ENCODE results near the gene ANKRD13D.

Gene ANKRD13D

DNA sequence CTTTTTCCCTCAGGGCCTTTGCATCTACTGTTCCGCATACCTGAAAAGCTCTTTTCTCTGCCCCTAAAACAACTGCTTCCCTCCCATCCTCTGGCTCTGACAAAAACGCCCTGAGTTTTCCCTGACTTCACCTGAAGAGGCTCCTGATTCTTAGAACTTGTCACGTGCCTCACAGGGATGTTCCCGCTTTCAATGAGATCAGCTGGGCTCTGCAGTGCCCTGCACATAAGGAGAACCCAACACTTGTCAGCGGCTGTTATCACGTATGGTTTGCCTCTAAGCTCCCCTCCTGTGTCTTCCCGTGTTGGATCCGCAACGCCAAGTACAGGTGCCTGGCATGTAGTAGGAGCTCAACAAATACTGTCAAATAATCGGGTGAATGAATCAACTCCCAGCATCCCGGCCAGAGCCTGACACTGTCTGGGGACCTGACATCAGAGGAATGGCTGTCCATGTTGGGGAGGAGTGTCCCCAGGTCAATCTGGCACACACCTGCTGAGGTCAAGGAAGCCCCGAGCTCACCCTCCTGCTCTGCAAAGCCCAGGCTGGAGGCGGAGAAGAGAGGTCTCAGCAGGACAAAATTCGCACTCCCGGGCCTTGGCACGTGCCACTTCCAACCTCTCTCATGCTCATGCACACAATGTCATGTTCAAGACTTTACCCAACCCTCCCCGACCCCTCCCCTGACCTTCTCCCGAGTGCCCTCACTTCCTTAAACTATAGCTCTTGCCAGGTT lies 27.0 kb upstream of the ANKRD13D start:
- peak overlapping the region; percentile 22 for H3K4me3 ChIP-seq (ENCODE audit: low read depth, low read length, poor library complexity, severe bottlenecking)
- no peaks in the 10 kb centered on the region for H3K27me3 ChIP-seq (ENCODE audit: insufficient read depth, low read length)
- no peaks in the 10 kb centered on the region for H3K9me2 ChIP-seq (ENCODE audit: low read depth, low read length)
- H3F3A ChIP-seq (ENCODE audit: insufficient read depth, low read length) = no peaks in the 10 kb centered on the region
- no peak overlapping the region for H2AFZ ChIP-seq (ENCODE audit: low read length)
- H3K9ac ChIP-seq (ENCODE audit: low read length) = no peak overlapping the region
- no peaks in the 10 kb centered on the region for H3K9me3 ChIP-seq (ENCODE audit: low read length)
- TF ChIP-seq, protein P1, sequence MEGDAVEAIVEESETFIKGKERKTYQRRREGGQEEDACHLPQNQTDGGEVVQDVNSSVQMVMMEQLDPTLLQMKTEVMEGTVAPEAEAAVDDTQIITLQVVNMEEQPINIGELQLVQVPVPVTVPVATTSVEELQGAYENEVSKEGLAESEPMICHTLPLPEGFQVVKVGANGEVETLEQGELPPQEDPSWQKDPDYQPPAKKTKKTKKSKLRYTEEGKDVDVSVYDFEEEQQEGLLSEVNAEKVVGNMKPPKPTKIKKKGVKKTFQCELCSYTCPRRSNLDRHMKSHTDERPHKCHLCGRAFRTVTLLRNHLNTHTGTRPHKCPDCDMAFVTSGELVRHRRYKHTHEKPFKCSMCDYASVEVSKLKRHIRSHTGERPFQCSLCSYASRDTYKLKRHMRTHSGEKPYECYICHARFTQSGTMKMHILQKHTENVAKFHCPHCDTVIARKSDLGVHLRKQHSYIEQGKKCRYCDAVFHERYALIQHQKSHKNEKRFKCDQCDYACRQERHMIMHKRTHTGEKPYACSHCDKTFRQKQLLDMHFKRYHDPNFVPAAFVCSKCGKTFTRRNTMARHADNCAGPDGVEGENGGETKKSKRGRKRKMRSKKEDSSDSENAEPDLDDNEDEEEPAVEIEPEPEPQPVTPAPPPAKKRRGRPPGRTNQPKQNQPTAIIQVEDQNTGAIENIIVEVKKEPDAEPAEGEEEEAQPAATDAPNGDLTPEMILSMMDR (IDR thresholded peaks at IDR 0.05; ENCODE audit: low read length) = no peak
- TF ChIP-seq EZH2 (IDR thresholded peaks at IDR 0.05; ENCODE audit: borderline replicate concordance, low read length) = no peak
- peaks cover 19% of the 10 kb centered on the region for H3K4me1 ChIP-seq (ENCODE audit: insufficient read depth, low read length, severe bottlenecking)
- H4K20me1 ChIP-seq (ENCODE audit: insufficient read depth, low read length) = no peaks in the 10 kb centered on the region
- H3K36me3 ChIP-seq (ENCODE audit: insufficient read depth, low read length) = peaks cover 2% of the 10 kb centered on the region; the same call in 1 of the 2 replicates
- no peak overlapping the region for H3K27ac ChIP-seq (ENCODE audit: low read depth, low read length, poor library complexity, severe bottlenecking)
- 0 out of 2 replicates have a peak, but pooled peaks cover 5% of the 10 kb centered on the region for H3K79me2 ChIP-seq (ENCODE audit: insufficient read depth, low read length)
- H3K4me2 ChIP-seq (ENCODE audit: low read length) = peak overlapping the region; percentile 34

- Histone ChIP-seq H3K27ac (ENCODE audit: low read depth, low read length, poor library complexity, severe bottlenecking) (no peak overlapping the region), H3K36me3 (ENCODE audit: insufficient read depth, low read length) (peaks cover 9% of the 10 kb centered on the region; the same call in 1 of the 2 replicates), H3K4me1 (ENCODE audit: insufficient read depth, low read length, severe bottlenecking) (peaks cover 25% of the 10 kb centered on the region), H3F3A (ENCODE audit: insufficient read depth, low read length) (0 out of 2 replicates have a peak, but pooled peaks cover 2% of the 10 kb centered on the region), H3K27me3 (ENCODE audit: insufficient read depth, low read length) (no peaks in the 10 kb centered on the region), H3K9me2 (ENCODE audit: low read depth, low read length) (no peaks in the 10 kb centered on the region), H4K20me1 (ENCODE audit: insufficient read depth, low read length) (no peaks in the 10 kb centered on the region), H3K79me2 (ENCODE audit: insufficient read depth, low read length) (0 out of 2 replicates have a peak, but pooled peaks cover 9% of the 10 kb centered on the region), H3K4me3 (ENCODE audit: low read depth, low read length, poor library complexity, severe bottlenecking) (peak overlapping the region; percentile 22), H2AFZ (ENCODE audit: low read length) (no peak overlapping the region), H3K9ac (ENCODE audit: low read length) (peak overlapping the region; percentile 13; the same call in 1 of the 2 replicates), H3K4me2 (ENCODE audit: low read length) (peak overlapping the region; percentile 34), H3K9me3 (ENCODE audit: low read length) (no peaks in the 10 kb centered on the region)
- no peak for TF ChIP-seq EZH2 (IDR thresholded peaks at IDR 0.05; ENCODE audit: borderline replicate concordance, low read length)
- TF ChIP-seq, protein P1 (IDR thresholded peaks at IDR 0.05; ENCODE audit: low read length) = peak; percentile 94
Observed at GRCh38 chr11:67262731-67263675, 26.1 kb upstream of the ANKRD13D start.

DNA sequence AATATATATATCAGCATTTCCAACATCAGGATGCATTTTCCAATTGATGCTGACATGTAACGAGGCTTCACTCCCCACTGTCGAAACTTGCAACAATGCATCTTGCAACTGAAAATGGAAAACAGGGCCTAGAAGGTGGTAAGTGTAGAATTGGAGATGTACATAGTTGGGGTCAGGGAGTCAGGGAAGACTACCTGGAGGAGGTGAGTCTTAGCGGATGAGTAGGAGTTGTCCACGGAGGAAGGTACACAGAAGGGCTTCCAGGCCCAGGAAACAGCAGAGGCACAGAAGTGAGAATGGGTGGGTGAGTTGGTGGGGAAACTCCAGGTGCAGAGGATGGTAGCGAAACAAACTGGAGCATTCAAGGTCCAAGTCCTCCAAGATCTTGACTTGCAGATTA lies 24.8 kb upstream of the ANKRD13D start:
- H3K27me3 ChIP-seq (ENCODE audit: insufficient read depth, low read length) = no peaks in the 10 kb centered on the region
- 0 out of 2 replicates have a peak, but pooled peaks cover 4% of the 10 kb centered on the region for H3F3A ChIP-seq (ENCODE audit: insufficient read depth, low read length)
- no peak overlapping the region for H3K4me2 ChIP-seq (ENCODE audit: low read length)
- H3K27ac ChIP-seq (ENCODE audit: low read depth, low read length, poor library complexity, severe bottlenecking) = no peak overlapping the region
- no peak overlapping the region for H2AFZ ChIP-seq (ENCODE audit: low read length)
- H3K79me2 ChIP-seq (ENCODE audit: insufficient read depth, low read length) = peaks cover 19% of the 10 kb centered on the region
- TF ChIP-seq EZH2 (IDR thresholded peaks at IDR 0.05; ENCODE audit: borderline replicate concordance, low read length) = no peak
- TF ChIP-seq, protein P1 (IDR thresholded peaks at IDR 0.05; ENCODE audit: low read length) = no peak
- H3K4me3 ChIP-seq (ENCODE audit: low read depth, low read length, poor library complexity, severe bottlenecking) = no peak overlapping the region
- H3K9me2 ChIP-seq (ENCODE audit: low read depth, low read length) = no peaks in the 10 kb centered on the region
- H3K4me1 ChIP-seq (ENCODE audit: insufficient read depth, low read length, severe bottlenecking) = peaks cover 37% of the 10 kb centered on the region
- no peaks in the 10 kb centered on the region for H3K9me3 ChIP-seq (ENCODE audit: low read length)
- H3K9ac ChIP-seq (ENCODE audit: low read length) = no peak overlapping the region
- peaks cover 19% of the 10 kb centered on the region; the same call in 1 of the 2 replicates for H3K36me3 ChIP-seq (ENCODE audit: insufficient read depth, low read length)
- H4K20me1 ChIP-seq (ENCODE audit: insufficient read depth, low read length) = no peaks in the 10 kb centered on the region
